IPS-20b (cell line): ENCODE results near the gene TOMM40L.

Experiments used
- H3K27ac ChIP-seq: one replicate; pipeline ENCODE4 v1.5.1; 2013; ENCODE audit warnings: low read length
- H3K27me3 ChIP-seq: 2 replicates; pipeline ENCODE4 v1.6.1; 2013; ENCODE audit warnings: mild to moderate bottlenecking, low read length, inconsistent platforms; ENCODE audit not compliant: insufficient read depth
- H3K36me3 ChIP-seq: 2 replicates; pipeline ENCODE4 v1.6.1; 2013; ENCODE audit warnings: low read depth, mild to moderate bottlenecking, inconsistent platforms, low read length, moderate library complexity; ENCODE audit not compliant: insufficient read depth
- H3K4me1 ChIP-seq: 2 replicates; pipeline ENCODE4 v1.6.1; 2013; ENCODE audit warnings: mild to moderate bottlenecking, control low read depth, inconsistent platforms, low read length, moderate library complexity; ENCODE audit not compliant: insufficient read depth
- H3K4me3 ChIP-seq: 2 replicates; pipeline ENCODE4 v1.5.1; 2013; ENCODE audit warnings: mild to moderate bottlenecking, low read length, inconsistent platforms
- H3K9ac ChIP-seq: 2 replicates; pipeline ENCODE4 v1.6.1; 2013; ENCODE audit warnings: low read depth, mild to moderate bottlenecking, inconsistent platforms, low read length, moderate library complexity
- H3K9me3 ChIP-seq: 2 replicates; pipeline ENCODE4 v1.6.1; 2013; ENCODE audit warnings: mild to moderate bottlenecking, low read depth, low read length, inconsistent platforms; ENCODE audit not compliant: insufficient read depth

The TOMM40L gene

GRCh38 chr1:161261261-161262235 lies 35.7 kb downstream of the TOMM40L start:
- H3K27me3 ChIP-seq: peaks cover 47% of the 10 kb centered on the region
- no peak overlapping the region for H3K4me3 ChIP-seq
- H3K9ac ChIP-seq: no peak overlapping the region
- H3K27ac ChIP-seq: no peak overlapping the region
- peaks cover 13% of the 10 kb centered on the region for H3K4me1 ChIP-seq
- peaks cover 13% of the 10 kb centered on the region for H3K9me3 ChIP-seq
- no peaks in the 10 kb centered on the region for H3K36me3 ChIP-seq

- H3K9ac ChIP-seq: no peak overlapping the region
- H3K27ac ChIP-seq: no peak overlapping the region
- peaks cover 14% of the 10 kb centered on the region for H3K4me1 ChIP-seq
- H3K4me3 ChIP-seq: no peak overlapping the region
- no peaks in the 10 kb centered on the region for H3K9me3 ChIP-seq
- H3K27me3 ChIP-seq: peaks cover 16% of the 10 kb centered on the region
- no peaks in the 10 kb centered on the region for H3K36me3 ChIP-seq
Measured at GRCh38 chr1:161265305-161265704, 39.4 kb downstream of the TOMM40L start.

DNA sequence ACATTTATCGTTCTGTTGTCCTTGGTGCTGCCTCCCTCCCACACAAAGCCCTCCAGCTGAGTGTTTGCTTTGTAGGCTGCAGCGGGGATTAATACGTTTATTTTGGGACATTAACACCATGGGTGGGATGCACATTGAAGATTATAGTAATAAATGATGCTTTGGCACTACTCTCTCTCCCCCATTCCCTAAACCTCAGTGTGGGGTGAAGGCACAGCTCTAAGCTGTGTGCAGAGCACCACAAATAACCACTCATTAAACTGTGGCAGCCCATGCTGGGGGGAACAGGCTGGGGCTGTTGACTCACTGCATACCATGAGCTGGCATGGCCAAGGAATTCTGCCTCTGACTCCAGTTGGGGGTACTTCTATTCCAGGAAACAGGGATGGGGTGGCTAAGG lies 40.3 kb downstream of the TOMM40L start:
- Histone ChIP-seq H3K27ac (no peak overlapping the region), H3K27me3 (peaks cover 7% of the 10 kb centered on the region), H3K4me1 (peaks cover 6% of the 10 kb centered on the region; the same call in 1 of the 2 replicates), H3K9ac (no peak overlapping the region), H3K4me3 (no peak overlapping the region), H3K36me3 (no peaks in the 10 kb centered on the region), H3K9me3 (no peaks in the 10 kb centered on the region)

DNA sequence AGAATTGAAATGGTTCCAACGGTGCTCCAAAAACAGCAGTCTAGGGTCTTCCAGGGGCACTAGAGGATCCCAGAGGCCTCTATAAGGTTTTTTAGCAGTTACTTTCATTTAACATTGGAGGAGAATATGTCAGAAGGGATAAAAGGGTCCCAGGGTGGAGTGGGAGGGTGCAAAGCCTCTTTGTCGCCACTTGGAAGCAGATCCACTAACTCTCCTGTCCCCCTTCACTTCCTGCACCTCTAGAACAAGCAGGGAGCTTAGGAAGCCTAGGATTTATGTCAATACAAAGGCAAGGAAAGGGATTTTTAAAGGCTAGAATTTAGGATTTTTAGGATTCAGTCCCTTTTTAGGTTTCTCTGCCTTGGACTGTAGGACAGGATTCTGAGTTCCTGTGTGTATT lies 41.0 kb downstream of the TOMM40L start:
- peaks cover 6% of the 10 kb centered on the region; the same call in 1 of the 2 replicates for H3K4me1 ChIP-seq
- H3K27ac ChIP-seq: no peak overlapping the region
- H3K27me3 ChIP-seq: peaks cover 1% of the 10 kb centered on the region
- H3K9ac ChIP-seq: no peak overlapping the region
- H3K4me3 ChIP-seq: no peak overlapping the region
- H3K36me3 ChIP-seq: no peaks in the 10 kb centered on the region
- no peaks in the 10 kb centered on the region for H3K9me3 ChIP-seq

DNA sequence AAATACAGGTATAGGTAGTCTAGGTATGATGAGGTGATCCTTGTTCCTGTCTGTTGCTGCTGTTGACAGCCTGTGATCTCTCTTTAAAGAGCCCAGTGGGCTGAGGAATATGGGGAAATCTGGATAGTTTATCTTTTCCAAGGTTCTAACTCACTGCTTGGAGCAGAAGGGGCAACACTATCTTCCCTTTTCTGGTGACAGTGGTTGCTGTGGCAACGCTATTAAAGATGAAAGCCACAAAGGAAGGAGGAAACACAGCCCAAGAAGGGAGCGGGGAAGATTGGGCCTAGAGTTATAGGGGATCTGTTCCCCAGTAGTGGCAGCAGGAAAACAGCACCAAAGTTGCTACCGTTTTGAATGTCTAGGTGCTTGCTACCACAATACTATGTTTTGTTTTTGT lies 41.5 kb downstream of the TOMM40L start:
- Histone ChIP-seq H3K9ac (no peak overlapping the region), H3K36me3 (no peaks in the 10 kb centered on the region)

DNA sequence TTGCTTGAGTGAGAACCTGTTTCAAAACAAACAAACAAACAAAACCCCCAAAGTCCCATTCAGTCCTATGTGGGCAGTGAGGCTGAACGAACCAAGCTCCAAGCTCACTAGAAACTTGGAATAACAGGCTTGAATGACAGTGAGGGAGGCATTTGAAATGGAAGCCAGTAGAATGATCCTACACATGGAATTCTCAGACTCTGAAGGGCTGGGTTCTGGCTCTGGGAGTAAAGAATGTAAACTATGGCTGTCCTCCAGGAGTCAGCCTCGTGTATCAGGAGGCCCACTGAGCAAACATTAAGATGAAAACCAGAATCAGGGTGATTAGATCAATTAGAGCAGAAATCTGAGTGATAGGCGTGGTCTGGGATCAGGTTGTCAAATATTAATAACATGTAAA lies 47.5 kb downstream of the TOMM40L start:
- Histone ChIP-seq H3K36me3 (no peaks in the 10 kb centered on the region), H3K9ac (no peak overlapping the region), H3K27ac (no peak overlapping the region), H3K4me3 (no peak overlapping the region), H3K27me3 (0 out of 2 replicates have a peak, but pooled peaks cover 3% of the 10 kb centered on the region), H3K4me1 (no peaks in the 10 kb centered on the region), H3K9me3 (no peaks in the 10 kb centered on the region)

More for the DNA sequence above, 41.5 kb downstream of the TOMM40L start:
- Histone ChIP-seq H3K4me1 (peaks cover 6% of the 10 kb centered on the region; the same call in 1 of the 2 replicates), H3K27me3 (no peaks in the 10 kb centered on the region), H3K4me3 (no peak overlapping the region), H3K27ac (no peak overlapping the region), H3K9me3 (no peaks in the 10 kb centered on the region)

DNA sequence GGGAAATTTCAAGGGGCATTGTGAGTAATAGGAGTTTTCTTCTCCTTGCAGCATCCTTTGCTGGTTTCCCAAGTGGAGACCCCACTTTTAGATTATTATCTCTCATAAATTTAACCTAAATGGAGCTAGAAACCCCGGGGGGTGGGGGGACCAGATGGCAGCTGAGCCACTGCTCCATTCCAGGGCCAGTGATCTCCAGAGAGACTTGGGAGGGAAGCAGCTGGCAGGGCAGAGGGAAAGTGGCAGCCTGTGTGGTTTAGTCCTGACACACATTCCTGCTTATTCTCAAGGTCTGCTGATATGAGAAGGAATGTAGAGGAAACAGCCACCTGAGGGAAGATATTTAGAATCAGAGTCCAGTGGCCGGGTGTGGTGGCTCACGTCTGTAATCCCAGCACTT lies 49.0 kb downstream of the TOMM40L start:
- H3K4me1 ChIP-seq: no peaks in the 10 kb centered on the region
- H3K4me3 ChIP-seq: no peak overlapping the region
- no peaks in the 10 kb centered on the region for H3K9me3 ChIP-seq
- no peak overlapping the region for H3K9ac ChIP-seq
- H3K36me3 ChIP-seq: no peaks in the 10 kb centered on the region
- 0 out of 2 replicates have a peak, but pooled peaks cover 3% of the 10 kb centered on the region for H3K27me3 ChIP-seq
- H3K27ac ChIP-seq: no peak overlapping the region
